Stimulated activated CD8-positive, alpha-beta memory T cell treated with anti-CD3 and anti-CD28 coated beads, Interleukin-7, amount 100 ng/mL, for 4 hours (primary cell): Measurements from ENCODE around the gene ANKRD40.
"Not testable (repeated sequence)": the region's sequence is repeated elsewhere in the genome, so short reads cannot be mapped to it uniquely, and the experiment has no call there.

ENCODE experiments used
- DNase-seq, 2 donors: peaks; one replicate each; pipeline ENCODE4 v3.0.0-alpha.2; 2020; ENCODE audit warnings: low read depth in 2 of 2

Gene ANKRD40

GRCh38 chr17:50712641-50713040, 4.9 kb upstream of the ANKRD40 start:
- no peak for DNase-seq

GRCh38 chr17:50710650-50711049, 2.9 kb upstream of the ANKRD40 start:
- DNase-seq: no peak

DNA sequence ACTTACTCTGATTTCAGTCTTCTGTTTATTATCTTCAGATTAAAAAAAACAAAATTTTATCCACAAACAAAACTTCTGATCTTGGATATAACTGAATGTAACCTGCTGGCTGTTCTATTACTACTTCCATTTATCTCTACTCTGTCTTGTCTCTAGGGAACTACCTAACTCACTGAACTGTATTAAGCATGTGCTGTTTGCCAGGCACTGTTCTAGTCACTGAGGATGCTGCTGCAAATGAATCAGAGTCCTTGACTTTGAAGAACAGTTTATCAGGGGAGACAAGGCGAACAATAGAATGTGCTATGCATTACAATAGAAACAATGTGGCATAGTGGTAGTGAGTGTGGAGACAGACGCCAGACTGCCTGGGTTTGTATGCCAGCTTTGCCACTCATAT, 2.3 kb upstream of the ANKRD40 start:
- no peak for DNase-seq

- not testable (repeated sequence) for DNase-seq
These were observed 1.3 kb upstream of the ANKRD40 start for GRCh38 chr17:50709053-50709452.

DNA sequence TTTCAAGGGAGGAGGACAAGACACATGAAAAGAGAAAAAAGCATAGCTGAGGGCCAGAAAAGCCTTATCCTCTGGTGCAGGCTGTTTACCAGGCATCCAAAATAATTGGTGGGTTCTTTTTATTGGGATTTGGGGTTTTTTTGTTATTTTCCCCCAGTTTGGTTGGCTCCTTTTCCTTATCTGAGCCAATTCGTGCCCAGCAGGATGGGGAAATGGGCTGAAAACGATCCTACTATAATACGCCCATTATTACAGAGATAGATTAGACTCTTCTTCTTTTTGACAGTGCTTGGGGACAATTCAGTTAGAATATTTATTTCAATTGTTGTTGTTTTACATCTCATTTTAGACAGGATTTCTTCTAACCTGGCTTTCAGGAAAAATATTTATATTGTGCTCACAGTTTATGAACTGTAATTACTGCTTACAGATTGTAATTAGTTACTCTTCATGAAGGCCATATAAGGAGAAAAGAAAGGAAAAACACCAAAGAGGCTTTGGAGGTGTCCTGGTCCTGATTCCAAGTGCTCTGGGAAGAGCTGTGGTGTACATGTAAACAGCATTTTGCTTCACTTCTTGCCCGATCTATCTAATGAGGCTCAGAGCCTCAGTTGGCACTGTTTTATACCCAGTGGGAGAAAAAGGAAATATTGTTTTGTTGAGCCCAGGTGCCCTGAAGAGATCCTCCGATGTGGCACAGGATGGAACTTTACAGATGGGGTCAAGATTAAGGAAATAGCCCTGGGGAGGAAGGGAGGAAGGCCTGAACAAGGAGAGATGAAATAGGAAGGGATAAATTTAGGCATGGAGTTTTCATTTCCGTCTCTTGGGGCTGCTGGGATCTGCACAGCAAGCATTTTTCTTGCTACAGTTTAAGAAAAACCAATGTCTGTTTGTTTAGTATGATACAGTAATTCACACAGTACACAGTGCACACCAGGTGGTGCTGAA, 611 bp upstream of the ANKRD40 start:
- DNase-seq: no peak

DNA sequence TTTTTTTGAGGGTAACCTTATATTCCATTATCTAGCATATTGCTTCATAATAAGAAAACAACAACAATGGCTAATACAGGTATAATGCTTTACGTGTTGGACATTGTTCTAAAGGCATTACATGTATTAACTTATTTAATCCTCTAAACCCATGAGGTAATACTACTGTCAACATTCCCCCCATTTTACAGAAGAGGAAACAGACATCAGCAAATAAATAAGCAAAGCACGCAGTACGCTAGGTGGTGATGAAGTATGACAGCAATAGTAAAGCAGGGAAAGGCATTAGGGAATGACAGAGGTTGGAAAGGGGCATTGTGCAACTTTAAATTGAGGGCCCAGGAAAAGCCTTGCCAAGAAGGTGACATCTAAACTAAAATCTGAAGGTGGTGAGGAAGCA, 4.6 kb downstream of the ANKRD40 start:
- DNase-seq: no peak

DNA sequence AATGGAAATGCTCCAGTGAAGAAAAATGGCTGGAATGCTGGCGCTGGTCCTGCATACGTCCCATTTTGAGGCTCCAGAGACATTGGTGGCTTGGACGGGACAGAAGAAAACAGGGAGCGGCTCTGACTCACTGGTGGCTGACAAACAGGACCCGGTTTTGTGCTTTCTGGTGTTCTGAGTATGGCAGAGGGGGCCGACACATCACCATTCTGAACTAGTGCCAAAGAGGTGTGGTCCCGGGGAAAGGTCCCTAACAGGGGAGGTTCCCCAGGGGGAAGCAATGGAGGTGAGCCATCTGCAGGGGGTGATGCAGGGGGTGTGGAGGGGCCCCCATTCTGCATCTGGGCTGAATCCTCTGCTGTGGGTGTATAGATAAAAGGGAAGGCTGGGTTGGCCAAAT, 8.3 kb downstream of the ANKRD40 start:
- DNase-seq: no peak

- DNase-seq: no peak
These were observed 9.9 kb downstream of the ANKRD40 start for GRCh38 chr17:50697663-50698272.

DNA sequence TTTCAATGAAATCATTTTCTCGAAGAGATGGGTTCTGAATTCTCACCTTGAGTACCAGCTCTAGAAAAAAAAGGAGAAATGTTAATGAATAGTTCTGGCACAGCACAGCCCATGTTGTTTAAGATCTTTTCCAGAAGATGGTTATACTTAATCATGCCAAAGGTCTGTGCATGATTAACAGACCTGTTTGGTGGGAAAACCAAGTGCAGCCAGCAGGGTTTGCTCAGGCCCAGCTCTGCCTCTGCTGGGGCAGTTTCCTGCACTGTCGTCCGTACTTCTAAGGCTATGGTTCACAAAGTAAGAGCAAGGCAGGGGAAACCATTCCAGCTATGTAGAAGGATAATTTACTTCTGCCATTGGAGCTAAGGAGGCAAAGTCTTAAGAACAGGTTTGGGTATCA, 10.7 kb downstream of the ANKRD40 start:
- no peak for DNase-seq

- no peak for DNase-seq
These were observed 11.3 kb downstream of the ANKRD40 start for GRCh38 chr17:50696365-50696879.

- no peak for DNase-seq
These were observed 14.6 kb downstream of the ANKRD40 start for GRCh38 chr17:50693036-50693682.

DNA sequence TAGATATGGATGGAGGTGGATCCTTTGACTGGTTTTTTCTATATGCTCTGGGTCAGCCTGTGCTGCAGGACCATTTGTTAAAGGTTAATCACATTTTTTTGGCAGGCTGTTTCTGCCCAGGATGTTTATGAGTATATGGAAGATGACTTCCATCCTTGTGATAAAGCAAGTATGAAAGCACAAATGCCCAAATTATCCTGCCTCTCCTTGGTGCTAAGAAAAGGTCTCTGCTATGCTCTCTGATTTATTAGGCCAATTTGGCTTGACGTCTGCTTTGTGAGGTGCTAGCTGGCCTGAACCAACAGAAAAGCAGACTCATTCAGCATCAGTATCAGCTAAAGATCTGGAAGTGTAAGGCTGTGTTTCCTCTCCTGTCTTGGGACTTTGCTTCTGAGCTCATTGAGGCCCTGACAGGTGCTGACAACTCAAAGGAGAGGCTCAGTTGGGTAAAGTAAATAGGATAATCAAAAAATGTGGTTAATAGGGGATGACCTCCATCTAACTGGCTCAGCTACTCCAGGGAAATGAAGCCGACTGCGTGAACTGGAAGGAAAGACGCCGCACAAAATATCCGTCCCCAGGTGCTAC, 15.2 kb downstream of the ANKRD40 start:
- no peak for DNase-seq

- DNase-seq: no peak
These were observed 15.9 kb downstream of the ANKRD40 start for GRCh38 chr17:50691550-50692447.

DNA sequence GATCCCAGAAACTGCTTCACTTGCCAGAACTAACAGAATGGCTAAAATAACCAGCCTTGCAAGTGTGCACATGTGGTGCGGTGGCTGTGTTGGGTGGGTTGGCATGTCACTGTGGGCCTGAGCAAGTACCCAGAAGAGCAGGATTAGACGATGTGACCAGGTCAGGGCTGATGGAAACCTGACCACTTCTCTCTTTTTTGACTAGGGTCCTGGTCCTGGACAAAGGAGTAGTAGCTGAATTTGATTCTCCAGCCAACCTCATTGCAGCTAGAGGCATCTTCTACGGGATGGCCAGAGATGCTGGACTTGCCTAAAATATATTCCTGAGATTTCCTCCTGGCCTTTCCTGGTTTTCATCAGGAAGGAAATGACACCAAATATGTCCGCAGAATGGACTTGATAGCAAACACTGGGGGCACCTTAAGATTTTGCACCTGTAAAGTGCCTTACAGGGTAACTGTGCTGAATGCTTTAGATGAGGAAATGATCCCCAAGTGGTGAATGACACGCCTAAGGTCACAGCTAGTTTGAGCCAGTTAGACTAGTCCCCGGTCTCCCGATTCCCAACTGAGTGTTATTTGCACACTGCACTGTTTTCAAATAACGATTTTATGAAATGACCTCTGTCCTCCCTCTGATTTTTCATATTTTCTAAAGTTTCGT, 16.7 kb downstream of the ANKRD40 start:
- no peak for DNase-seq

- DNase-seq: no peak
These were observed 17.5 kb downstream of the ANKRD40 start for GRCh38 chr17:50689956-50690886.

- DNase-seq: no peak
These were observed 18.5 kb downstream of the ANKRD40 start for GRCh38 chr17:50689251-50689650.

DNA sequence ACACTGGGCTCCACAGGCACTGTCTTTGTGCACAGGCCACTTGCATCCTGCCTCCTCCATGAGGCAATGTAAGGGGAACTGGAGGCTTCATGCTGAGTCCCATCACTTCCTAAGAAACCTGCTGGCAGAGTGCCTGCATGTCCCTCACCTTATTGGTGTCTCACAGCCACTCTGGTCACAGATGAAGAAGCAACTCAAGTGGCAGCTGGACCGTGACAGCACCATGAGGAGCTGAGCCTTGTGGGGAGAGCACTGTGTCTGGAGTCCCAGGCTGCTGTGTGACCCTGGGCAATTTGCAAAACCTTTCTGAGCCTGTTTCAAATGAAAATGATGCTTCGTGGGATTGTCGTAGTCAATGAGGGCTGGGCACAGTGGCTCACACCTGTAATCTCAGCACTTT, 19.5 kb downstream of the ANKRD40 start:
- no peak for DNase-seq

GRCh38 chr17:50687200-50688066, 20.3 kb downstream of the ANKRD40 start:
- DNase-seq: no peak
